K562 (cell line): ENCODE measurements around the gene ENKD1.

Source experiments
- BDP1 ChIP-seq: IDR thresholded peaks from 3 replicates; pipeline ENCODE4 v1.6.1; 2011; ENCODE audit not compliant: insufficient read length, insufficient read depth
- ESRRA ChIP-seq: fragments of 450-650 bp; IDR thresholded peaks from 2 replicates; pipeline ENCODE4 v1.6.1; 2014; ENCODE audit warnings: low read depth, mild to moderate bottlenecking, moderate library complexity, borderline replicate concordance
- MTA1 ChIP-seq: fragments of 450-650 bp; IDR thresholded peaks from 2 replicates; pipeline ENCODE4 v1.6.1; 2017; ENCODE audit warnings: borderline replicate concordance
- NCOR1 ChIP-seq: fragments of 450-650 bp; IDR thresholded peaks from 2 replicates; pipeline ENCODE4 v1.6.1; 2016; ENCODE audit warnings: mild to moderate bottlenecking, moderate library complexity
- NELFE ChIP-seq: IDR thresholded peaks from 2 replicates; pipeline ENCODE4 v1.6.1; 2011; ENCODE audit warnings: mild to moderate bottlenecking; ENCODE audit not compliant: insufficient read depth, insufficient read length
- POLR3A ChIP-seq: IDR thresholded peaks from 2 replicates; pipeline ENCODE4 v1.6.1; 2011; ENCODE audit warnings: borderline replicate concordance, mild to moderate bottlenecking, moderate library complexity; ENCODE audit not compliant: insufficient read length, insufficient read depth; ENCODE audit errors: extremely low read depth
- SMARCB1 ChIP-seq: IDR thresholded peaks from 2 replicates; pipeline ENCODE4 v1.6.1; 2011; ENCODE audit warnings: improper control_type of control experiment, low read depth; ENCODE audit not compliant: insufficient read length
- TEAD4 ChIP-seq, 2 experiments: sonication (generic) in 1 of 2; formaldehyde crosslinking in 1 of 2; IDR thresholded peaks; 2 replicates each; pipeline versions ENCODE4 v1.6.1 to v1.8.0; 2012 to 2022; ENCODE audit warnings: borderline replicate concordance in 1 of 2, inconsistent platforms in 1 of 2, low read length in 1 of 2, mild to moderate bottlenecking in 1 of 2, missing genetic modification reagents in 1 of 2
- ZNF77 ChIP-seq: fragments of 250-450 bp; sonication (Bioruptor Pico); IDR thresholded peaks from 2 replicates; pipeline ENCODE4 v1.5.0; 2020
- TF ChIP-seq, protein P1 (sequence below), 3 experiments: IDR thresholded peaks in 2 of 3; conservative IDR thresholded peaks in 1 of 3; 2 replicates each; pipeline ENCODE4 v1.5.1; 2011 to 2012; ENCODE audit warnings: low read length in 3 of 3, mild to moderate bottlenecking in 3 of 3, control low read depth in 2 of 3, improper control_type of control experiment in 1 of 3, inconsistent platforms in 1 of 3, low read depth in 1 of 3, mixed read lengths in 1 of 3, moderate library complexity in 1 of 3; ENCODE audit not compliant: insufficient read depth in 2 of 3

DNA sequence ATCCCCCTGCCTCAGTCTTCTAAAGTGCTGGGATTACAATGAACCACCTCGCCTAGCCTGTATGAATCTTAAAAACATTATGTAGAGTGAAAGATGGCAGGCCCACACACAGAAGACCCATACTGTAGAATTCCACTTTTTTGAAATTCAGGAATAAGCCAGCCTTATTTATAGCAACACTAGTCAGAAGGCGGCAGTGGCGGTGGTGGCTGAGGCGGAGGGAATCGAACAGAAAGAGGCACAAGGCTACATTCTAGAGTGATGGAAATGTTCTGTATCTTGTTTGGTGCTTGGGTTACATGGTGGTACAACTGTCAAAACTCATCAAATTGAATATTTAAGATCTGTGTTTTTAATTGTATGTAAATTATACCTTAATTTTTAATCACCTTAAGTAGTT is 41.2 kb upstream of the ENKD1 start:
- no peak for TF ChIP-seq NELFE
- TF ChIP-seq ZNF77, result no peak
- no peak for TF ChIP-seq ESRRA
- no peak for TF ChIP-seq NCOR1
- TF ChIP-seq POLR3A, result no peak
- TF ChIP-seq MTA1, result no peak
- no peak for TF ChIP-seq SMARCB1
- TF ChIP-seq, protein P1, sequence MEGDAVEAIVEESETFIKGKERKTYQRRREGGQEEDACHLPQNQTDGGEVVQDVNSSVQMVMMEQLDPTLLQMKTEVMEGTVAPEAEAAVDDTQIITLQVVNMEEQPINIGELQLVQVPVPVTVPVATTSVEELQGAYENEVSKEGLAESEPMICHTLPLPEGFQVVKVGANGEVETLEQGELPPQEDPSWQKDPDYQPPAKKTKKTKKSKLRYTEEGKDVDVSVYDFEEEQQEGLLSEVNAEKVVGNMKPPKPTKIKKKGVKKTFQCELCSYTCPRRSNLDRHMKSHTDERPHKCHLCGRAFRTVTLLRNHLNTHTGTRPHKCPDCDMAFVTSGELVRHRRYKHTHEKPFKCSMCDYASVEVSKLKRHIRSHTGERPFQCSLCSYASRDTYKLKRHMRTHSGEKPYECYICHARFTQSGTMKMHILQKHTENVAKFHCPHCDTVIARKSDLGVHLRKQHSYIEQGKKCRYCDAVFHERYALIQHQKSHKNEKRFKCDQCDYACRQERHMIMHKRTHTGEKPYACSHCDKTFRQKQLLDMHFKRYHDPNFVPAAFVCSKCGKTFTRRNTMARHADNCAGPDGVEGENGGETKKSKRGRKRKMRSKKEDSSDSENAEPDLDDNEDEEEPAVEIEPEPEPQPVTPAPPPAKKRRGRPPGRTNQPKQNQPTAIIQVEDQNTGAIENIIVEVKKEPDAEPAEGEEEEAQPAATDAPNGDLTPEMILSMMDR (IDR thresholded peaks at IDR 0.05 in 2 of 3, conservative IDR thresholded peaks at IDR 0.05 in 1 of 3; ENCODE audit: insufficient read depth in 2 of 3, low read depth in 1 of 3, low read length in 3 of 3), result no peak
- no peak for TF ChIP-seq TEAD4 (IDR thresholded peaks at IDR 0.05; ENCODE audit: low read length)
- no peak for TF ChIP-seq TEAD4 (CRISPR knock-in tag; IDR thresholded peaks at IDR 0.05; ENCODE audit: borderline replicate concordance)
- TF ChIP-seq BDP1, result no peak
